GM20000 (cell line): ENCODE measurements around the gene FAIM2.
"Not testable (repeated sequence)": the region's sequence is repeated elsewhere in the genome, so short reads cannot be mapped to it uniquely, and the experiment has no call there.

Source experiments
- DNase-seq: peaks from one replicate; pipeline ENCODE4 v3.0.0; 2012; ENCODE audit warnings: low spot score
- CTCF ChIP-seq: IDR thresholded peaks from 2 replicates; pipeline ENCODE4 v1.5.1; 2012; ENCODE audit warnings: mild to moderate bottlenecking, control low read depth; ENCODE audit errors: extremely low read depth, missing control alignments

The FAIM2 gene

GRCh38 chr12:49865109-49865781 lies 38.5 kb downstream of the FAIM2 start:
- no peak for TF ChIP-seq CTCF
- DNase-seq: no peak

- no peak for DNase-seq
- TF ChIP-seq CTCF: no peak
These were observed 39.0 kb downstream of the FAIM2 start for GRCh38 chr12:49864798-49865090.

GRCh38 chr12:49863946-49864797 lies 39.5 kb downstream of the FAIM2 start:
- DNase-seq: no peak
- TF ChIP-seq CTCF: no peak

- DNase-seq: not testable (repeated sequence)
These were observed 42.8 kb downstream of the FAIM2 start for GRCh38 chr12:49860921-49861320.

GRCh38 chr12:49855890-49856289 lies 47.8 kb downstream of the FAIM2 start:
- DNase-seq: not testable (repeated sequence)

- TF ChIP-seq CTCF: no peak
- DNase-seq: no peak
These were observed 48.7 kb downstream of the FAIM2 start for GRCh38 chr12:49854976-49855375.

GRCh38 chr12:49853671-49854070 lies 50.0 kb downstream of the FAIM2 start:
- DNase-seq: no peak
- TF ChIP-seq CTCF: no peak

- DNase-seq: no peak
- no peak for TF ChIP-seq CTCF
These were observed 56.5 kb downstream of the FAIM2 start for GRCh38 chr12:49847161-49847560.
